GM12801 (cell line): ENCODE measurements around the gene PRKCE.

Experiments used
- TF ChIP-seq, protein P1 (sequence below): IDR thresholded peaks from one replicate; pipeline ENCODE4 v1.5.1; 2011; ENCODE audit warnings: control low read depth; ENCODE audit not compliant: insufficient read length; ENCODE audit errors: extremely low read depth

The PRKCE gene

DNA sequence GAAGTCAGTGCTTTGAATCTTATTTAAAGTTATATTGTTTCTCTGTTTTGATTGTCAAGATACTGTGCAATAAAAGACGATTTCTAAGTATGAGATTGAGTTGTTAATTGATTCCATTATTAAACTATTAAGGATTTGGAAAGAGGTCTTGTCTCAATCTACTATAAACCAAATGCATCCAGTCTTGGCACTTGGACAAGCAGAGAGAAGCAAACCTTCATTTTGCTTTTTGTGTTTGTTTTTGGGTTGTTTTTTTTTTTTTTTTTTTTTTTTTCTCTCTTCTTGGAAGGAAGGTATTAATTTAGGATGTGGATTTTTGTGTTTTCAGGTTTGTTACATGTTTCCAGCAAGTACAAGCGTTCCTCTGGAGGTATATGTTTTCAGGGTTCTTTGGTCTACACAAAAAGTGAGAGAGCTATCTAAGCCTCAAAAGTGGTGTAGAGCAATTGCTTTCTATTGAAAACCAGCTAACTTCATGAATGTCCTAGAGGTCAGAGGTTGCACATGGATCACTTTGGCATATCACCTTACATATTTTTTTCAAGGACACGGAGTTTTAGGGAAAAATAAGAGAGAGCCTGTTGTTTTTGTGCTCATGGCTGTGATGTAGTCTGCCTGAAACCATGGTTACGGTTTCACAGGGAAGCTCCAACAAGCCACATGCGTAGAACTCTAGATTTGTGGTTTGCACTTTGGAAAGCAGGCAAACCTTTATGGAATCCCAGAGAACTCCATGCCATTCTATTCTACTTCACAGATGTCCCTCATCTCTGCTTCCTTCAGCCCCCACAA is 1.8 kb downstream of the PRKCE start:
- TF ChIP-seq, protein P1, sequence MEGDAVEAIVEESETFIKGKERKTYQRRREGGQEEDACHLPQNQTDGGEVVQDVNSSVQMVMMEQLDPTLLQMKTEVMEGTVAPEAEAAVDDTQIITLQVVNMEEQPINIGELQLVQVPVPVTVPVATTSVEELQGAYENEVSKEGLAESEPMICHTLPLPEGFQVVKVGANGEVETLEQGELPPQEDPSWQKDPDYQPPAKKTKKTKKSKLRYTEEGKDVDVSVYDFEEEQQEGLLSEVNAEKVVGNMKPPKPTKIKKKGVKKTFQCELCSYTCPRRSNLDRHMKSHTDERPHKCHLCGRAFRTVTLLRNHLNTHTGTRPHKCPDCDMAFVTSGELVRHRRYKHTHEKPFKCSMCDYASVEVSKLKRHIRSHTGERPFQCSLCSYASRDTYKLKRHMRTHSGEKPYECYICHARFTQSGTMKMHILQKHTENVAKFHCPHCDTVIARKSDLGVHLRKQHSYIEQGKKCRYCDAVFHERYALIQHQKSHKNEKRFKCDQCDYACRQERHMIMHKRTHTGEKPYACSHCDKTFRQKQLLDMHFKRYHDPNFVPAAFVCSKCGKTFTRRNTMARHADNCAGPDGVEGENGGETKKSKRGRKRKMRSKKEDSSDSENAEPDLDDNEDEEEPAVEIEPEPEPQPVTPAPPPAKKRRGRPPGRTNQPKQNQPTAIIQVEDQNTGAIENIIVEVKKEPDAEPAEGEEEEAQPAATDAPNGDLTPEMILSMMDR: no peak

DNA sequence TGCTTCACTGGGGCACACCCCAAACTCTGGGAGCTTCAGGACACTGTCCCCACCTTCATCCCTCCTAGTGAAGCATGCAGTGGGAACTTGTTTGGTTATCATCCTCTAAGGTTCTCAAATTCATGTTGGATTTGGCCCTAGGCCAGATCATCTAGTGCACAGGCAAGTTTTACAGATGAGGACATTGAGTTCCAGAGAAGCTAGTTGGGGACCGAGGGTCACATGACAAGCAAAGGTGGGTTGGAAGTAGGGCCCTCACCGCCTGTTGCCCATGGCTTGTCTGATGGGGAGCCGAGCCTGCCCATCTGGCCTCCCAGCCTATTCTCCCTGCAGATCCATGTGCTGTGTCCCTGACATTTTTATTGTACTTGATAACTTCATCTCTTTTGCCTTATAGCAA is 2.8 kb downstream of the PRKCE start:
- TF ChIP-seq, protein P1: no peak

DNA sequence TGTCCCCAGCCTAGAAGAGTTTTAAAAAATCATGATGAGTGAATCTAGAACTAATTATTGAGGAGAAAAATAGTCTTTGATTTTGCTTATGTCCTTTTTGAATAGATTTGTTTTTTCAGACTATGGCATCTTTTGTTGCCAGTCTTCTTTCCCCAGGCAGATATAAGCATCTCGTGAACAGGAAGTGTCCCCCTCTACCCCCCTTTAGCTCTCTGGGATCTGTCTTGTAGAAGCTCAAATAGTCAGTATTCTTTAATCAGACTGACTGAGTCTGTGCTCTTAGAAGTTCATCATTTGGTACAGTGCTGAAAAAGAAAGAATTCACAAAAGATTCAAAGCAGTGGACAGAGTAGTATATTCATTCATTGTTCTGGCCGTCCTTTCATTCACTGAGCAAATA is 10.4 kb downstream of the PRKCE start:
- TF ChIP-seq, protein P1: no peak

DNA sequence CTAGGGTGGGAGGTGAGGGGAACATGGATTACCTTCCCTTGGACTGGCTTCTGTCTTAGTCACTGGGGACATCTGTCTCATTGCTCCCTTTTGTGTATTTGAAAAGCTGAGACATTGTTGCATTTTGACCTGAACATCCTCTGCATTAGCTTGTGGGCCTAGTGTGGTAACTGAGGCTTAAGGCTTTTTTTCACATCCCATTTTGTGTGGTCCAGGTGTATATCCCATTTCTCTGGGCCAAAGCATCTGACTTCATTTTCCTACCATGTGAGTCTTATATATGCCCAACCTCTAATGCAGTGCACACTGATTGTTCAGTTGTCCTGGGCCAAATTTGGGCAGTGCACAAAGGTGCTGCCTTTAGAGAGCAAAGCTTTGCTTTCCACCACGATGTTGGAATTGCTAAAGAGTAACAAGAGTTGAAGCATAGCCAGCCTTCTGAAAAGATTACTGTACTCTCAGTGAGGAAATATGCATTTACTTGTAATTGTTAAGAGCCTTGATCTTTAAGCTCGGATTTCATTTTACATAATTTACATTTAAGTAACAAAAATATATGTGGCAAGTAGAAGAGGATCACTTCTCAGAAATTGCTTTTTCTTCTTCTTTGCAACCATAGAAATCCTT is 13.3 kb downstream of the PRKCE start:
- TF ChIP-seq, protein P1: no peak

DNA sequence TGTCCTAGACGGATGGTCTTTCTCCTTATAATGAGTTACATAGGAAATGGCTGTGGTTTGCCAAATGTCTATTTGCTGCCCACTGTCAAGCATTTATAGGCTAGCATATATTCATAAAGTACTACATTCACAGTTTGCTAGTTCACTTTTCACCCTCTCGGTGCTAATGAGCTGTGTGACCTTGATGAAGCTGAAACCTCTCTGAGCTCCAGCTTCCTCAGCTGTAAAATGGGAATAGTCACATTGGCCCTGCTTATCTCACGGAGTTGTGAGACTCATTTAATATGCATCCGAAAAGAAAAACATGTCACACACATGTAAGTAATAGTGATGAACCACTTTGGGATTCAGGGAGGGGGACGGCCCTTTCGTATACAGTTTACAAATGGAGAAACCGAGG is 17.0 kb downstream of the PRKCE start:
- TF ChIP-seq, protein P1: no peak

DNA sequence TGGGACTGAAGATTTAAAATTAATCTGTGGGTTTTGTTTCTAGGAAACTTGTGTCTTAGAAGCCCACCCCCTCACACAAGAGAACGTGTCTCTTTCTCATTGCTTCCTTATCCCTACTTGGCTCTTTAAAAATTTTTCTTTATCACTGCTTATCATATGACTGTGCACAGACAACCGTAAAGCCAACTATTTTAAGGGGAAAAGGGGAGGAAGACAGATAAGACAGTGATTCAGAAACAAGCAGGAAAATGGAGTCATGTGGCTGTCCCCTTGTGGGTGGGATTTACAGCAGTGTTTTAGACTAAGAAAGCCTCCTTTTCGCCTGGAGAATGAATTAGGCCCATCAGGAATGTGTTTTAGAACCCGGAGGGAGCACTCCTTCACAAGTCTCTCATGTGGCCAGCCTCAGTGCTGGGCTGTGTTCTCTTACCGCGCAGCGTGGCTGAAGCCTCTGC is 17.6 kb downstream of the PRKCE start:
- TF ChIP-seq, protein P1: no peak

DNA sequence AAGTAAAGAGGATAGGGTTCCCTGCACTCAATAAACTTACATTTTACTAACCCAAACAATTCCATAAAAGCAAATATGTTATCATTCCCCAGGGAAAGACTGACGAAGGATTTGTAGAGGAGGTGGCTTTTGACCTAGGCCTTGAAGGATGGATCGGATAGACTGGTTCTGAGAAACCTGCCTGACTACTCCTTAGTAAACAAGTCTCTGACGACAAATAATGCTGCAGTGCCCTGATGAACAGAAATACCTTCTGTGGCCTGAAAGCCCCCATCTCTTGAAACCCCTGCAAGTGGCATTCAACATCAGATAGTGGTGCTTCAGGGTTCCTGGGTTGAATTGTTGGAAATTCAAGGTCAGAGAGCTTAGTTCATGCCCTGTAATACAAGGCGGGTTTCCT is 19.2 kb downstream of the PRKCE start:
- TF ChIP-seq, protein P1: no peak
